ENCODE data around the gene MRTFA. TPM values are rescaled to one million over a fixed set of nuclear protein-coding genes. Genes with fewer than 3 reads are reported as not detected.
A peak's percentile ranks its signal among the peaks of the same experiment; 100 is the strongest.

The MRTFA gene
- total and polyA plus RNA-seq, 2 of the 13 experiments (the other 11 are each of a cell fraction or from before 2014, with no cell fraction given): 2.4 to 8.2 TPM

DNA sequence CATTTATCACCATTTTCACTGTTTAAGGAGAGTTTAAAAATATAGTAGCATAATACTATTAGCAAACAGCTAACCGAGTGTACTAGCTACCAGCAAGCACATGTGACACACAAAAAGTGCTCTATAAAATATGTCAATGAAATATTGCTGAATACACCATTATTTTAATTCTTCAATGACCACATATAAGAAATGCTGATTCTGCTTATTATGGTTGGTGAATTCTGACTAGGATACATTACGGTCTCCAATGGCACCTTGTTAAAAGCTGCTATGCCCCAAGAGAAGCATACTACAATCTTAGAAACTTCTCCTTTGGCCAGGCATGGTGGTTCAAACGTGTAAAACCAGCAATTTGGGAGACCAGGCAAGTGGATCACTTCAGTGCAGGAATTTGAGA, 129.8 kb downstream of the MRTFA start:
- Histone ChIP-seq H3K79me2 (ENCODE audit: insufficient read depth, low read length) (no peaks in the 10 kb centered on the region), H3K4me1 (ENCODE audit: insufficient read depth, low read length) (peaks cover 24% of the 10 kb centered on the region), H3K9ac (ENCODE audit: insufficient read depth, low read depth, low read length) (no peak overlapping the region), H3K4me3 (replicated peaks in 1 of 3; ENCODE audit: insufficient read depth in 1 of 3, low read depth in 2 of 3, low read length in 3 of 3) (no peak overlapping the region), H3K4me2 (ENCODE audit: low read depth, low read length) (no peak overlapping the region), H4K20me1 (ENCODE audit: insufficient read depth, low read length) (no peaks in the 10 kb centered on the region), H3K27ac (ENCODE audit: extremely low read length, insufficient read depth, low read length) (no peak overlapping the region), H3K27me3 (ENCODE audit: control insufficient read depth in 1 of 2, insufficient read depth in 2 of 2, low read length in 2 of 2) (no peaks in the 10 kb centered on the region), H3K9me3 (ENCODE audit: low read length) (no peaks in the 10 kb centered on the region), H3K36me3 (replicated peaks in 1 of 2; ENCODE audit: control insufficient read depth in 1 of 2, insufficient read depth in 2 of 2, low read length in 2 of 2) (no peaks in the 10 kb centered on the region), H2AFZ (ENCODE audit: low read length) (no peak overlapping the region)
- FAIRE-seq (no peak), ATAC-seq (no peak), DNase-seq (ENCODE audit: low spot score) (no peak)
- CTCF ChIA-PET (ENCODE audit: low intra/inter-chr PET ratio, low total read pairs): no interaction called here
- TF ChIP-seq MAFK (conservative IDR thresholded peaks at IDR 0.05 in 1 of 2, IDR thresholded peaks at IDR 0.05 in 1 of 2; ENCODE audit: low read length in 2 of 2): peak; percentile 82 to 93
- no peak for TF ChIP-seq ZNF800 (CRISPR knock-in tag; IDR thresholded peaks at IDR 0.05)
- TF ChIP-seq MAFF (IDR thresholded peaks at IDR 0.05; ENCODE audit: low read depth, low read length): peak; percentile 91
- no peak for TF ChIP-seq GLI4 (CRISPR knock-in tag; IDR thresholded peaks at IDR 0.05; ENCODE audit: borderline replicate concordance)
- TF ChIP-seq ZNF780A (CRISPR knock-in tag; IDR thresholded peaks at IDR 0.05): no peak
- no peak for TF ChIP-seq ZNF678 (CRISPR knock-in tag; IDR thresholded peaks at IDR 0.05)
- no peak for TF ChIP-seq TIGD3 (CRISPR knock-in tag; IDR thresholded peaks at IDR 0.05; ENCODE audit: borderline replicate concordance)
- TF ChIP-seq IRX3 (CRISPR knock-in tag; IDR thresholded peaks at IDR 0.05; ENCODE audit: borderline replicate concordance, low read depth): no peak
- no peak for TF ChIP-seq SMAD1 (CRISPR knock-in tag; IDR thresholded peaks at IDR 0.05; ENCODE audit: borderline replicate concordance, low read depth)
- WGBS (ENCODE audit: low lambda C conversion rate): 98% methylated on average over 3 of the region's 3 CpGs
- POLR2A ChIA-PET: no interaction called here
- intact Hi-C loops (cut with micrococcal nuclease; ENCODE audit: unreplicated experiment): no loop called here
- in situ Hi-C loops (cut with HindIII; ENCODE audit: extremely low pct_ligation_motif_present, low pct_unique_long_range_greater_than_20kb): no loop called here
- no TSS peak for BruUV-seq (replicated peaks)

All from HepG2 (cell line).